Bronchial epithelial cell (primary cell): ENCODE results near the gene CTTNBP2. TPM values are rescaled to one million over a fixed set of nuclear protein-coding genes. Genes with fewer than 3 reads are reported as not detected.

Experiments
- DNase-seq: peaks from one replicate; pipeline ENCODE4 v3.0.0-alpha.2; 2010; ENCODE audit warnings: low read depth
- FAIRE-seq: peaks from 2 replicates; lab custom pipeline; 2011; peaks lifted over from hg19 to GRCh38; lab: Jason Lieb, UNC
- H3K27me3 ChIP-seq: 2 replicates; pipeline ENCODE4 v1.5.1; 2011; ENCODE audit warnings: low read length; ENCODE audit not compliant: control insufficient read depth, insufficient read depth
- H3K36me3 ChIP-seq: 2 replicates; pipeline ENCODE4 v1.5.1; 2011; ENCODE audit warnings: low read length; ENCODE audit not compliant: control insufficient read depth, insufficient read depth
- H3K4me3 ChIP-seq: 2 replicates; pipeline ENCODE4 v1.5.1; 2011; ENCODE audit warnings: mild to moderate bottlenecking, low read depth, low read length, control low read depth
- total RNA-seq: library from RNA; depleted of rRNA; stranded (reverse); fragments of >200 nt; gene quantifications from 2 replicates; pipeline ENCODE4 v1.2.1, GENCODE V29; 2014
- TF ChIP-seq, protein P1 (sequence below): IDR thresholded peaks from 2 replicates; pipeline ENCODE4 v1.5.1; 2011; ENCODE audit warnings: mild to moderate bottlenecking, moderate library complexity, low read length, control low read depth, inconsistent platforms; ENCODE audit not compliant: insufficient read depth, severe bottlenecking

The CTTNBP2 gene
- total RNA-seq, 1 donor from 2014 or later, result 0.26 TPM

DNA sequence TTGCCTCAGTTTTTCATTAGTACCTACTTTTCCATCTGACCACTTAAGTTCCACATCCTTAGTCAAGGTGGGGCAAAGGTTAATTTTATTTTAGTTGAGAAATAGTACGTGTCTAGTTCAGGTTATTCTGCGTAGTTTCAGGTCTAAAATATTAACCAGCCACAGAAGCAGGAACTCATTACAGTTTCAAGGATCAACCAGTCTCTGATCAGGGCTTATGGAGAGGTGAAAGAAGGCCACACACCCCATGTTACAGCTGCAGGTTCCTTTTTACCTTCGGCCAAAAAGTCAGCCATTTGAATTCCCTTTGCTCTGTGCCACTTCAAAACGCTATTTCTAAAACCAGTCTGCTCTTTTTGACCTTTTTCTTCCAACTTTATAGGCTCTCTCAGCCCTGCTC is 134.2 kb downstream of the CTTNBP2 start:
- DNase-seq (no peak), FAIRE-seq (no peak)
- H3K27me3 ChIP-seq, result no peaks in the 10 kb centered on the region
- H3K4me3 ChIP-seq, result no peak overlapping the region
- TF ChIP-seq, protein P1, sequence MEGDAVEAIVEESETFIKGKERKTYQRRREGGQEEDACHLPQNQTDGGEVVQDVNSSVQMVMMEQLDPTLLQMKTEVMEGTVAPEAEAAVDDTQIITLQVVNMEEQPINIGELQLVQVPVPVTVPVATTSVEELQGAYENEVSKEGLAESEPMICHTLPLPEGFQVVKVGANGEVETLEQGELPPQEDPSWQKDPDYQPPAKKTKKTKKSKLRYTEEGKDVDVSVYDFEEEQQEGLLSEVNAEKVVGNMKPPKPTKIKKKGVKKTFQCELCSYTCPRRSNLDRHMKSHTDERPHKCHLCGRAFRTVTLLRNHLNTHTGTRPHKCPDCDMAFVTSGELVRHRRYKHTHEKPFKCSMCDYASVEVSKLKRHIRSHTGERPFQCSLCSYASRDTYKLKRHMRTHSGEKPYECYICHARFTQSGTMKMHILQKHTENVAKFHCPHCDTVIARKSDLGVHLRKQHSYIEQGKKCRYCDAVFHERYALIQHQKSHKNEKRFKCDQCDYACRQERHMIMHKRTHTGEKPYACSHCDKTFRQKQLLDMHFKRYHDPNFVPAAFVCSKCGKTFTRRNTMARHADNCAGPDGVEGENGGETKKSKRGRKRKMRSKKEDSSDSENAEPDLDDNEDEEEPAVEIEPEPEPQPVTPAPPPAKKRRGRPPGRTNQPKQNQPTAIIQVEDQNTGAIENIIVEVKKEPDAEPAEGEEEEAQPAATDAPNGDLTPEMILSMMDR, result no peak
- no peaks in the 10 kb centered on the region for H3K36me3 ChIP-seq

DNA sequence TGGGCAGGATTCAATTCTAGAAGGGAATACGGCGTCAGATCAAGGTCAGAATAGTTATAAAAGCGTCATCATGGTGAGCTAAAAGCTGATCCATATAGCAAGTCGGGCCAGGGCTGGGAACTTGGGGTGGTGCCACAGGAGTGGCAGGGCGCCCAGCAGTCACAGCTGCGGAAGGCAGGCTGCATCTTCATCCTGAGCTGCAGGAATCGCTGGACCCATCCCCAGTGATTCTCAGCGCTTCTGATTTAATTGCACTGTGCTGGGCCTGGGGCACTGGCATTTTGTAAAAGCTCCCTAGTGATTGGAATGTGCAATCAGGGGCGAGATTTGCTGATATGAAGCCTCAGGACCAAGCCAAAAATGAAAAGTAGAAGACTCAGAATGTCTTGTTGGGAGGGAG is 135.3 kb downstream of the CTTNBP2 start:
- TF ChIP-seq, protein P1, result no peak
- FAIRE-seq (no peak), DNase-seq (no peak)
- Histone ChIP-seq H3K27me3 (no peaks in the 10 kb centered on the region), H3K4me3 (no peak overlapping the region), H3K36me3 (no peaks in the 10 kb centered on the region)

DNA sequence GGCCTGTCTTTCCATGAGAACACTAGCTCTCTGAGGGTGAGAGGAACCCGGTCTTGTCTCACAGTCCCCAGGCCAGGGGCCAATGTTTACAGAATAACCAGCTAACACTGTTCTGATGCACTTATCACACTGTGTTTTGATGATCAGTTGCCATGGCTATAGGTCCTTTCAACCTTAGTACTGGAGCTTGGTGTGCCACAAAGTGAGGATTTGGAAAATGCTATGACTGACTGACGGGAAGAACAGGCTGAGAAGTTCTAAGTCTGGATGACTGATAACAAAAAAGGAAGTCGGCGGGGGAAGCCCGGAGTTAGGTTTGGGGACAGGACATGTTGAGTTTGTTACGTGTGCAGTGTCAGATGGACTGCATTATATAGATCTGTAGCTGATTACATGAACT is 141.8 kb downstream of the CTTNBP2 start:
- DNase-seq, result no peak
- TF ChIP-seq, protein P1, result no peak
- FAIRE-seq, result no peak

DNA sequence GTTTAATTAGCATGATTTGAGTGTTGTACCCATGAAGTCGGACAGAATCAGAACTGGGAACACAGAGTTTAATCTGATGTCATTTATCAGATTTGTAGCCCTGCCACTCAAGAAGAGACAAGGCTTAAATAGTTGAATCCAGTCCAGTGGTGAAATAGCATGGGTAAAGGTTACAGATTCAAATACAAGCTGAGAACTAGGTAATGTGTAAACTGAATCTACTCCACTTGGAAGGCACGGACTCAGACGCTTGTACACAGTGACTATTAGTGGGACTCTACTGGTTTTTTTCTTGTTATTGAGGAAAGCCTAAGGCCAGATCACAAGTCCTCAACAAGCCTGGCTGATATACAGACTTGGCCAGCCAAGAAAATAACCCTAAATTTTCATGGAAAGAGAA is 142.9 kb downstream of the CTTNBP2 start:
- TF ChIP-seq, protein P1, result no peak
- Histone ChIP-seq H3K36me3 (no peaks in the 10 kb centered on the region), H3K4me3 (no peak overlapping the region), H3K27me3 (no peaks in the 10 kb centered on the region)
- FAIRE-seq, result no peak
- DNase-seq, result no peak

More for the DNA sequence above, 141.8 kb downstream of the CTTNBP2 start:
- H3K27me3 ChIP-seq, result no peaks in the 10 kb centered on the region
- no peak overlapping the region for H3K4me3 ChIP-seq
- no peaks in the 10 kb centered on the region for H3K36me3 ChIP-seq

DNA sequence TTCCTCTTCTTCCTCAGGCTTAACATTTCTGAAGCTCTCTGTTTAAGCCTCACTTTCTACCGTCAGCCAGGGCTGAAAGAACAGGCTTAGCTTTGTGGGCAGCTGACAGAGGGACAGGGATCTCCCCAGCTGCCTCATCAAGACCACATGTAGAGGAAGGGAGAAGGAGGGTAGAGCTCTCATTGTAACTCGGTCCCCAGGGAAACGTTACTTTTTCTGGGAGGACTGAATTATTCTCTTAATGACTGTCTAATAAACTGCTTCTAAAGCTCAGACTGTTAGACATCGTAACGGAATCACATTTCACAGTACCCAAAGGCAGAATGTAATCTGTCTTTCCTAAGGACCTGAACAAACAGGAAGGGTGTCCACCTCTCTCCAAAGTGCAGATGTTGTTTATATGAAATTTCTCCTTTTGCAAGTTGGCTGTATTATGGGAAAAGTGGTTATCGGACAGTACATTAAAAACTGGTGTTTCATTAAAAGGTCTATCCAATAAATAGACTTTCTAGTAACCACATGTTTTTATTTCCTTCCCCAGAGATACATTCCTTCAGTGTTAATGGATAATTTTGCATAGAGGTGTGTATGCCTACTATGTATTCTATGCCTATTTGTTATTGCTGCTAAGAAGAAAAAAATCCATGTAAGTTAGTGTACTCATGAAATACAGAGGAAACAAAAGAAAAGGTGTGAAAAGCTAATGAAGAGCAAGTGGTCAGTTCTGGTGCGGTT is 144.2 kb downstream of the CTTNBP2 start:
- TF ChIP-seq, protein P1, result no peak
- FAIRE-seq, result no peak
- H3K27me3 ChIP-seq, result no peaks in the 10 kb centered on the region

DNA sequence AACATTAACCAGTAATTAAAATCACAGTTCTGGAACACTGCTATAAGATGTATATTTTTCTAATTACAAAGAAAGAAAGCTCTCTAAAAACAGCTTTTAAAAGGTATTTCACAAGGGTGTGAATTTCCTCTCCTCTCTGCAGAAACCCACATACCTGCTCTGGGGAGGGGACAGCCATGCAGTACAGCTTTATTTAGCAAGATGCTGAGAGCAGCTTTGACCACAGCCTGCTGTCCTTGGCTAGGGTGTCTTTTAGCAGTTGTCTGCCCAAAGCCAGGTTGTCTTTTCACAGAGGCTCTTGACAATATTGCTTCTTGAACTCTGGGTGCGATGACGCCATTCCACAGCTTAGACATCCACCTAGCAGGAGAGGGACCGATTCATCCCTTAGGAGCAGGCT is 148.3 kb downstream of the CTTNBP2 start:
- Histone ChIP-seq H3K27me3 (no peaks in the 10 kb centered on the region), H3K4me3 (no peak overlapping the region), H3K36me3 (no peaks in the 10 kb centered on the region)
- FAIRE-seq (no peak), DNase-seq (no peak)
- TF ChIP-seq, protein P1, result no peak

More for the DNA sequence above, 144.2 kb downstream of the CTTNBP2 start:
- no peak for DNase-seq
- no peaks in the 10 kb centered on the region for H3K36me3 ChIP-seq
- no peak overlapping the region for H3K4me3 ChIP-seq
